GM23338 (cell line): Measurements from ENCODE around the gene PAM. TPM values are rescaled to one million over a fixed set of nuclear protein-coding genes. Genes with fewer than 3 reads are reported as not detected.

Experiments
- ATAC-seq: fragments of 200-7000 bp; cut with Tn5 transposase; 3 replicates; pipeline ENCODE4 v1.9.1; 2020
- DNase-seq: peaks from one replicate; pipeline ENCODE4 v3.0.0-alpha.2; 2015; ENCODE audit warnings: low spot score
- H2AFZ ChIP-seq: fragments of 200-600 bp; sonication (generic); 2 replicates; pipeline ENCODE4 v1.8.0; 2016; ENCODE audit warnings: antibody characterized with exemption, mild to moderate bottlenecking, moderate library complexity
- H3F3A ChIP-seq: fragments of 200-600 bp; sonication (generic); replicated peaks from 2 replicates; pipeline ENCODE4 v1.8.0; 2017; ENCODE audit warnings: antibody characterized with exemption, mixed run types, low read depth
- H3K27ac ChIP-seq: fragments of 200-600 bp; sonication (generic); 2 replicates; pipeline ENCODE4 v1.6.1; 2016; ENCODE audit warnings: low read depth
- H3K27me3 ChIP-seq: fragments of 200-600 bp; sonication (generic); 2 replicates; pipeline ENCODE4 v1.8.0; 2016; ENCODE audit warnings: mild to moderate bottlenecking, mixed run types, moderate library complexity; ENCODE audit not compliant: insufficient read depth
- H3K36me3 ChIP-seq: fragments of 200-600 bp; sonication (generic); 2 replicates; pipeline ENCODE4 v1.8.0; 2016; ENCODE audit warnings: mild to moderate bottlenecking; ENCODE audit not compliant: insufficient read depth
- H3K4me1 ChIP-seq: fragments of 200-600 bp; sonication (generic); 2 replicates; pipeline ENCODE4 v1.8.0; 2016; ENCODE audit warnings: mild to moderate bottlenecking, moderate library complexity; ENCODE audit not compliant: insufficient read depth
- H3K4me2 ChIP-seq: fragments of 200-600 bp; sonication (generic); 2 replicates; pipeline ENCODE4 v1.7.1; 2017; ENCODE audit warnings: mixed run types
- H3K4me3 ChIP-seq: fragments of 200-600 bp; sonication (generic); 2 replicates; pipeline ENCODE4 v1.6.1; 2016; ENCODE audit warnings: mixed run types
- H3K79me2 ChIP-seq: fragments of 200-600 bp; sonication (generic); replicated peaks from 2 replicates; pipeline ENCODE4 v1.8.0; 2017; ENCODE audit warnings: mild to moderate bottlenecking; ENCODE audit not compliant: insufficient read depth
- H3K9me2 ChIP-seq: fragments of 200-600 bp; sonication (generic); 2 replicates; pipeline ENCODE4 v1.8.0; 2017; ENCODE audit not compliant: insufficient read depth
- H4K20me1 ChIP-seq: fragments of 200-600 bp; sonication (generic); replicated peaks from 2 replicates; pipeline ENCODE4 v1.8.0; 2017; ENCODE audit warnings: mild to moderate bottlenecking; ENCODE audit not compliant: insufficient read depth
- H3K27ac Mint-ChIP-seq: 2 replicates; pipeline ENCODE4 v1.8.0; 2020; ENCODE audit warnings: inconsistent platforms, mild to moderate bottlenecking, moderate library complexity, mixed read lengths
- H3K27me3 Mint-ChIP-seq: 3 replicates; pipeline ENCODE4 v1.8.0; 2022; ENCODE audit warnings: low read depth, mild to moderate bottlenecking, moderate library complexity, mixed read lengths, inconsistent platforms; ENCODE audit not compliant: insufficient read depth, poor library complexity
- H3K36me3 Mint-ChIP-seq: 3 replicates; pipeline ENCODE4 v1.8.0; 2021; ENCODE audit warnings: low read depth, mild to moderate bottlenecking, inconsistent platforms, moderate library complexity, mixed read lengths
- H3K4me1 Mint-ChIP-seq: 3 replicates; pipeline ENCODE4 v1.8.0; 2020; ENCODE audit warnings: mild to moderate bottlenecking, inconsistent platforms, mixed read lengths
- H3K4me3 Mint-ChIP-seq: 3 replicates; pipeline ENCODE4 v1.8.0; 2021; ENCODE audit warnings: moderate library complexity, mild to moderate bottlenecking, inconsistent platforms, mixed read lengths
- H3K9me3 Mint-ChIP-seq: 3 replicates; pipeline ENCODE4 v1.8.0; 2020; ENCODE audit warnings: moderate library complexity, mild to moderate bottlenecking, inconsistent platforms, mixed read lengths
- CREB1 ChIP-seq: fragments of 250-450 bp; sonication (Bioruptor Pico); IDR thresholded peaks from 2 replicates; pipeline ENCODE4 v1.5.0; 2020; ENCODE audit warnings: low read depth, mild to moderate bottlenecking, moderate library complexity
- CTCF ChIP-seq, 2 experiments: fragments of 200-600 bp in 1 of 2; sonication (generic) in 1 of 2; conservative IDR thresholded peaks; 2 replicates each; pipeline versions ENCODE4 v1.5.1 to v1.6.1; 2016 to 2017; ENCODE audit warnings: antibody characterized with exemption in 2 of 2, low read depth in 2 of 2, mild to moderate bottlenecking in 2 of 2, moderate library complexity in 1 of 2
- ETS1 ChIP-seq: IDR thresholded peaks from 2 replicates; pipeline ENCODE4 v1.6.1; 2016; ENCODE audit warnings: antibody characterized with exemption
- EZH2phosphoT487 ChIP-seq: fragments of 200-600 bp; sonication (generic); IDR thresholded peaks from one replicate; pipeline ENCODE4 v1.8.1; 2018; ENCODE audit warnings: antibody characterized with exemption; ENCODE audit not compliant: unreplicated experiment
- JUNB ChIP-seq: IDR thresholded peaks from one replicate; pipeline ENCODE4 v1.6.1; 2016; ENCODE audit warnings: antibody characterized with exemption; ENCODE audit not compliant: unreplicated experiment
- NANOG ChIP-seq: IDR thresholded peaks from 2 replicates; pipeline ENCODE4 v1.6.1; 2016; ENCODE audit warnings: antibody characterized with exemption, borderline replicate concordance
- POLR2AphosphoS5 ChIP-seq: IDR thresholded peaks from 2 replicates; pipeline ENCODE4 v1.6.1; 2016; ENCODE audit warnings: antibody characterized with exemption, low read depth
- REST ChIP-seq: IDR thresholded peaks from one replicate; pipeline ENCODE4 v1.6.1; 2018; ENCODE audit warnings: antibody characterized with exemption; ENCODE audit not compliant: unreplicated experiment
- STAT1 ChIP-seq: IDR thresholded peaks from one replicate; pipeline ENCODE4 v1.6.1; 2016; ENCODE audit warnings: antibody characterized with exemption; ENCODE audit not compliant: unreplicated experiment
- ZNF114 ChIP-seq: fragments of 250-450 bp; sonication (Bioruptor Pico); IDR thresholded peaks from 2 replicates; pipeline ENCODE4 v1.5.0; 2020; ENCODE audit warnings: mild to moderate bottlenecking, moderate library complexity
- ZNF331 ChIP-seq: fragments of 250-450 bp; sonication (Bioruptor Pico); IDR thresholded peaks from 2 replicates; pipeline ENCODE4 v1.5.0; 2020; ENCODE audit warnings: low read depth, mild to moderate bottlenecking, moderate library complexity
- ZNF462 ChIP-seq: fragments of 250-450 bp; sonication (Bioruptor Pico); IDR thresholded peaks from 2 replicates; pipeline ENCODE4 v1.5.0; 2020; ENCODE audit warnings: mild to moderate bottlenecking, moderate library complexity
- polyA plus RNA-seq: library from polyadenylated mRNA; unstranded; fragments of >200 nt; fragmentation: Nextera tagmentation; extraction: Ambion mirVana; gene quantifications from 2 replicates; pipeline ENCODE4 v1.2.1, GENCODE V29; 2016
- total RNA-seq: library from RNA; depleted of rRNA; stranded (reverse); fragments of >200 nt; shearing (Covaris generic); gene quantifications from 2 replicates; pipeline ENCODE4 v1.2.3, GENCODE V29; 2014

Gene PAM
- total and polyA plus RNA-seq, 2 experiments from 2014 or later, result 33.9 to 79.4 TPM

- peaks cover 10% of the 10 kb centered on the region; the same call in 2 of the 3 replicates for H3K36me3 Mint-ChIP-seq
- H4K20me1 ChIP-seq, result no peaks in the 10 kb centered on the region
- TF ChIP-seq NANOG (no peak), ZNF114 (CRISPR knock-in tag) (no peak), JUNB (no peak), ETS1 (no peak), POLR2AphosphoS5 (no peak), STAT1 (no peak), ZNF462 (CRISPR knock-in tag) (no peak), ZNF331 (CRISPR knock-in tag) (no peak), CTCF (conservative IDR thresholded peaks at IDR 0.05; ENCODE audit: low read depth in 2 of 2) (no peak), CREB1 (CRISPR knock-in tag) (no peak), REST (no peak), EZH2phosphoT487 (no peak)
- H3K36me3 ChIP-seq, result no peaks in the 10 kb centered on the region
- no peak overlapping the region for H3K27ac ChIP-seq
- no peak for ATAC-seq
- H3K4me1 ChIP-seq, result no peaks in the 10 kb centered on the region
- no peaks in the 10 kb centered on the region for H3K79me2 ChIP-seq
- H3K4me1 Mint-ChIP-seq, result no peaks in the 10 kb centered on the region
- no peak overlapping the region for H3K27ac Mint-ChIP-seq
- H3K27me3 ChIP-seq, result no peaks in the 10 kb centered on the region
- H3K4me3 ChIP-seq, result no peak overlapping the region
- no peak overlapping the region for H2AFZ ChIP-seq
- no peaks in the 10 kb centered on the region for H3K27me3 Mint-ChIP-seq
- no peak overlapping the region for H3K4me2 ChIP-seq
- no peak overlapping the region for H3K4me3 Mint-ChIP-seq
- no peaks in the 10 kb centered on the region for H3K9me2 ChIP-seq
- H3K9me3 Mint-ChIP-seq, result peaks cover 6% of the 10 kb centered on the region; the same call in 1 of the 3 replicates
- DNase-seq, result no peak
- no peaks in the 10 kb centered on the region for H3F3A ChIP-seq
Observed at GRCh38 chr5:102826629-102827028, 71.5 kb downstream of the PAM start.
